Measurements from ENCODE around the gene GARIN5B.

DNA sequence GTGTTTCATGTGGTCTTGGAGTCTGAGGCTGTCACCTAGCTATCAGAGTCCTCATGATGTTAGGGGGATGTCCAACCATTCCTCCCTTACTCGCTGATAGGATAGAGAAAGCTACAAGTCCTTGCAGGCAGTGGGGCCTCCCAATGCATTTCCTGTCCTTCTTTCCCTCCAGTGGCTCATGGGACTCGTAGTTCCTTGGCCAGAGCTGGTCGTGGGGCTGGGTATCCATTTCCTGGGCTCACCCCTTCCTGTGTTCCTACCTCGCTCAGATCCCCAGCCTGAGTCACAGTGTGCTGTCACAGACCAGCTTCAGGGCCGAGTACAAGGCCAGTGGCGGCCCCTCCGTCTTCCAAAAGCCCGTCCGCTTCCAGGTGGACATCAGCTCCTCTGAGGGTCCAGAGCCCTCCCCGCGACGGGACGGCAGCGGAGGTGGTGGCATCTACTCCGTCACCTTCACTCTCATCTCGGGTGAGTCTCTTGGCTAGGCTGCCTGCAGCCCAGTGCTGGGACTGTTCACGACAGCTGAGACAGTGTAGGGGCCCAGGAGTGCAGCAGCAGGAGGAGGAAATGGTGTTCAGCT is 57.0 kb downstream of the GARIN5B start:
- TF ChIP-seq POLR2A (IDR thresholded peaks at IDR 0.05; ENCODE audit: low read depth, low read length) (no peak), TAF1 (IDR thresholded peaks at IDR 0.05; ENCODE audit: borderline replicate concordance, low read depth, low read length) (no peak), POLR2AphosphoS5 (IDR thresholded peaks at IDR 0.05; ENCODE audit: low read depth, low read length) (no peak)

Measured in GM12892 (cell line).